Measurements from ENCODE around the gene C19orf85. TPM values are rescaled to one million over a fixed set of nuclear protein-coding genes. Genes with fewer than 3 reads are reported as not detected.
A peak's percentile ranks its signal among the peaks of the same experiment; 100 is the strongest.

The C19orf85 gene
- total and polyA plus RNA-seq, 2 experiments from 2014 or later, result 1.7 to 3.4 TPM

GRCh38 chr19:55464039-55464661 is 401 bp downstream of the C19orf85 start:
- Histone ChIP-seq H3K9me2 (ENCODE audit: insufficient read depth) (no peaks in the 10 kb centered on the region), H3K27ac (ENCODE audit: low read depth) (no peak overlapping the region), H3K4me1 (ENCODE audit: insufficient read depth) (peaks cover 22% of the 10 kb centered on the region), H3K4me3 (0 out of 2 replicates have a peak overlapping the region, but pooled peaks have one; percentile 32), H3K4me2 (peak overlapping the region; percentile 71), H3K27me3 (ENCODE audit: insufficient read depth) (no peaks in the 10 kb centered on the region), H4K20me1 (replicated peaks; ENCODE audit: insufficient read depth) (no peaks in the 10 kb centered on the region; the same call in 1 of the 2 replicates), H2AFZ (peak overlapping the region; percentile 76; the same call in 1 of the 2 replicates), H3K36me3 (ENCODE audit: insufficient read depth) (no peaks in the 10 kb centered on the region), H3K79me2 (replicated peaks; ENCODE audit: insufficient read depth) (peaks cover 14% of the 10 kb centered on the region), H3F3A (replicated peaks; ENCODE audit: low read depth) (peaks cover 24% of the 10 kb centered on the region; the same call in 1 of the 2 replicates)
- peaks cover 2% of the 10 kb centered on the region; the same call in 1 of the 3 replicates for H3K36me3 Mint-ChIP-seq (ENCODE audit: low read depth)
- H3K4me1 Mint-ChIP-seq, result peaks cover 29% of the 10 kb centered on the region
- no peak overlapping the region for H3K4me3 Mint-ChIP-seq
- 0 out of 2 replicates have a peak overlapping the region, but pooled peaks have one; percentile 14 for H3K27ac Mint-ChIP-seq
- TF ChIP-seq EZH2 (IDR thresholded peaks at IDR 0.05; ENCODE audit: low read depth, unreplicated experiment) (no peak), NANOG (IDR thresholded peaks at IDR 0.05; ENCODE audit: borderline replicate concordance) (no peak), REST (IDR thresholded peaks at IDR 0.05; ENCODE audit: unreplicated experiment) (no peak), POLR2AphosphoS5 (IDR thresholded peaks at IDR 0.05; ENCODE audit: low read depth) (no peak), STAT1 (IDR thresholded peaks at IDR 0.05; ENCODE audit: unreplicated experiment) (no peak), ETS1 (IDR thresholded peaks at IDR 0.05) (no peak), ZNF331 (CRISPR knock-in tag; IDR thresholded peaks at IDR 0.05; ENCODE audit: low read depth) (no peak), CREB1 (CRISPR knock-in tag; IDR thresholded peaks at IDR 0.05; ENCODE audit: low read depth) (no peak), ZNF114 (CRISPR knock-in tag; IDR thresholded peaks at IDR 0.05) (no peak), JUNB (IDR thresholded peaks at IDR 0.05; ENCODE audit: unreplicated experiment) (no peak), EZH2phosphoT487 (IDR thresholded peaks at IDR 0.05; ENCODE audit: unreplicated experiment) (no peak)
- TF ChIP-seq, protein P1, sequence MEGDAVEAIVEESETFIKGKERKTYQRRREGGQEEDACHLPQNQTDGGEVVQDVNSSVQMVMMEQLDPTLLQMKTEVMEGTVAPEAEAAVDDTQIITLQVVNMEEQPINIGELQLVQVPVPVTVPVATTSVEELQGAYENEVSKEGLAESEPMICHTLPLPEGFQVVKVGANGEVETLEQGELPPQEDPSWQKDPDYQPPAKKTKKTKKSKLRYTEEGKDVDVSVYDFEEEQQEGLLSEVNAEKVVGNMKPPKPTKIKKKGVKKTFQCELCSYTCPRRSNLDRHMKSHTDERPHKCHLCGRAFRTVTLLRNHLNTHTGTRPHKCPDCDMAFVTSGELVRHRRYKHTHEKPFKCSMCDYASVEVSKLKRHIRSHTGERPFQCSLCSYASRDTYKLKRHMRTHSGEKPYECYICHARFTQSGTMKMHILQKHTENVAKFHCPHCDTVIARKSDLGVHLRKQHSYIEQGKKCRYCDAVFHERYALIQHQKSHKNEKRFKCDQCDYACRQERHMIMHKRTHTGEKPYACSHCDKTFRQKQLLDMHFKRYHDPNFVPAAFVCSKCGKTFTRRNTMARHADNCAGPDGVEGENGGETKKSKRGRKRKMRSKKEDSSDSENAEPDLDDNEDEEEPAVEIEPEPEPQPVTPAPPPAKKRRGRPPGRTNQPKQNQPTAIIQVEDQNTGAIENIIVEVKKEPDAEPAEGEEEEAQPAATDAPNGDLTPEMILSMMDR (conservative IDR thresholded peaks at IDR 0.05; ENCODE audit: low read depth in 2 of 2), result no peak
- TF ChIP-seq, protein P2, sequence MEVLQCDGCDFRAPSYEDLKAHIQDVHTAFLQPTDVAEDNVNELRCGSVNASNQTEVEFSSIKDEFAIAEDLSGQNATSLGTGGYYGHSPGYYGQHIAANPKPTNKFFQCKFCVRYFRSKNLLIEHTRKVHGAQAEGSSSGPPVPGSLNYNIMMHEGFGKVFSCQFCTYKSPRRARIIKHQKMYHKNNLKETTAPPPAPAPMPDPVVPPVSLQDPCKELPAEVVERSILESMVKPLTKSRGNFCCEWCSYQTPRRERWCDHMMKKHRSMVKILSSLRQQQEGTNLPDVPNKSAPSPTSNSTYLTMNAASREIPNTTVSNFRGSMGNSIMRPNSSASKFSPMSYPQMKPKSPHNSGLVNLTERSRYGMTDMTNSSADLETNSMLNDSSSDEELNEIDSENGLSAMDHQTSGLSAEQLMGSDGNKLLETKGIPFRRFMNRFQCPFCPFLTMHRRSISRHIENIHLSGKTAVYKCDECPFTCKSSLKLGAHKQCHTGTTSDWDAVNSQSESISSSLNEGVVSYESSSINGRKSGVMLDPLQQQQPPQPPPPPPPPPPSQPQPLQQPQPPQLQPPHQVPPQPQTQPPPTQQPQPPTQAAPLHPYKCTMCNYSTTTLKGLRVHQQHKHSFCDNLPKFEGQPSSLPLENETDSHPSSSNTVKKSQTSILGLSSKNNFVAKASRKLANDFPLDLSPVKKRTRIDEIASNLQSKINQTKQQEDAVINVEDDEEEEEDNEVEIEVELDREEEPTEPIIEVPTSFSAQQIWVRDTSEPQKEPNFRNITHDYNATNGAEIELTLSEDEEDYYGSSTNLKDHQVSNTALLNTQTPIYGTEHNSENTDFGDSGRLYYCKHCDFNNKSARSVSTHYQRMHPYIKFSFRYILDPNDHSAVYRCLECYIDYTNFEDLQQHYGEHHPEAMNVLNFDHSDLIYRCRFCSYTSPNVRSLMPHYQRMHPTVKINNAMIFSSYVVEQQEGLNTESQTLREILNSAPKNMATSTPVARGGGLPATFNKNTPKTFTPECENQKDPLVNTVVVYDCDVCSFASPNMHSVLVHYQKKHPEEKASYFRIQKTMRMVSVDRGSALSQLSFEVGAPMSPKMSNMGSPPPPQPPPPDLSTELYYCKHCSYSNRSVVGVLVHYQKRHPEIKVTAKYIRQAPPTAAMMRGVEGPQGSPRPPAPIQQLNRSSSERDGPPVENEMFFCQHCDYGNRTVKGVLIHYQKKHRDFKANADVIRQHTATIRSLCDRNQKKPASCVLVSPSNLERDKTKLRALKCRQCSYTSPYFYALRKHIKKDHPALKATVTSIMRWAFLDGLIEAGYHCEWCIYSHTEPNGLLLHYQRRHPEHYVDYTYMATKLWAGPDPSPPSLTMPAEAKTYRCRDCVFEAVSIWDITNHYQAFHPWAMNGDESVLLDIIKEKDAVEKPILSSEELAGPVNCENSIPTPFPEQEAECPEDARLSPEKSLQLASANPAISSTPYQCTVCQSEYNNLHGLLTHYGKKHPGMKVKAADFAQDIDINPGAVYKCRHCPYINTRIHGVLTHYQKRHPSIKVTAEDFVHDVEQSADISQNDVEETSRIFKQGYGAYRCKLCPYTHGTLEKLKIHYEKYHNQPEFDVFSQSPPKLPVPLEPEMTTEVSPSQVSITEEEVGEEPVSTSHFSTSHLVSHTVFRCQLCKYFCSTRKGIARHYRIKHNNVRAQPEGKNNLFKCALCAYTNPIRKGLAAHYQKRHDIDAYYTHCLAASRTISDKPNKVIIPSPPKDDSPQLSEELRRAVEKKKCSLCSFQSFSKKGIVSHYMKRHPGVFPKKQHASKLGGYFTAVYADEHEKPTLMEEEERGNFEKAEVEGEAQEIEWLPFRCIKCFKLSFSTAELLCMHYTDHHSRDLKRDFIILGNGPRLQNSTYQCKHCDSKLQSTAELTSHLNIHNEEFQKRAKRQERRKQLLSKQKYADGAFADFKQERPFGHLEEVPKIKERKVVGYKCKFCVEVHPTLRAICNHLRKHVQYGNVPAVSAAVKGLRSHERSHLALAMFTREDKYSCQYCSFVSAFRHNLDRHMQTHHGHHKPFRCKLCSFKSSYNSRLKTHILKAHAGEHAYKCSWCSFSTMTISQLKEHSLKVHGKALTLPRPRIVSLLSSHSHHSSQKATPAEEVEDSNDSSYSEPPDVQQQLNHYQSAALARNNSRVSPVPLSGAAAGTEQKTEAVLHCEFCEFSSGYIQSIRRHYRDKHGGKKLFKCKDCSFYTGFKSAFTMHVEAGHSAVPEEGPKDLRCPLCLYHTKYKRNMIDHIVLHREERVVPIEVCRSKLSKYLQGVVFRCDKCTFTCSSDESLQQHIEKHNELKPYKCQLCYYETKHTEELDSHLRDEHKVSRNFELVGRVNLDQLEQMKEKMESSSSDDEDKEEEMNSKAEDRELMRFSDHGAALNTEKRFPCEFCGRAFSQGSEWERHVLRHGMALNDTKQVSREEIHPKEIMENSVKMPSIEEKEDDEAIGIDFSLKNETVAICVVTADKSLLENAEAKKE (CRISPR knock-in tag; IDR thresholded peaks at IDR 0.05), result no peak
- peaks cover 3% of the 10 kb centered on the region; the same call in 1 of the 3 replicates for H3K9me3 Mint-ChIP-seq
- DNase-seq (ENCODE audit: low spot score) (no peak), ATAC-seq (no peak)
- H3K27me3 Mint-ChIP-seq (ENCODE audit: insufficient read depth, low read depth, poor library complexity), result peaks cover 21% of the 10 kb centered on the region
